ENCODE measurements around the gene KLHDC7B.

GRCh38 chr22:50545522-50546325, at the start of gene KLHDC7B:
- TF ChIP-seq SRF (IDR thresholded peaks at IDR 0.05; ENCODE audit: low read depth, low read length) (no peak), USF2 (IDR thresholded peaks at IDR 0.05; ENCODE audit: low read depth, low read length) (no peak), USF2 (CRISPR knock-in tag; IDR thresholded peaks at IDR 0.05; ENCODE audit: borderline replicate concordance) (no peak), ZNF143 (CRISPR knock-in tag; IDR thresholded peaks at IDR 0.05) (no peak)
